K562 (cell line): Measurements from ENCODE around the gene TIAM1. TPM values are rescaled to one million over a fixed set of nuclear protein-coding genes. Genes with fewer than 3 reads are reported as not detected.

Experiments used
- ATAC-seq: fragments of 200-7000 bp; cut with Tn5 transposase; 3 replicates; pipeline ENCODE4 v1.9.1; 2020; ENCODE audit warnings: moderate library complexity
- BruUV-seq: library from RNA; stranded (reverse); fragments of 400-500 nt; replicated peaks from 2 replicates; lab custom pipeline; 2021; lab: Mats Ljungman, UMichigan
- CTCF ChIA-PET: fragments of 300-600 bp; formaldehyde crosslinking; extraction: SDS; loops from one replicate; lab custom pipeline; 2021; ENCODE audit warnings: low intra/inter-chr PET ratio; lab: Yijun Ruan, JAX
- POLR2A ChIA-PET: fragments of 300-600, 350-650 bp; sonication (Branson Sonifier 250); formaldehyde crosslinking; extraction: SDS; loops from one replicate; lab custom pipeline; 2021; ENCODE audit warnings: antibody characterized with exemption, inconsistent platforms; lab: Yijun Ruan, JAX
- DNase-seq, 4 experiments: peaks; one replicate each; pipeline versions ENCODE4 v3.0.0 to v3.0.0-alpha.2; 2011 to 2018; ENCODE audit warnings: low spot score in 3 of 4, mixed read lengths in 3 of 4; ENCODE audit errors: extremely low read depth in 1 of 4
- FAIRE-seq: peaks from 2 replicates; lab custom pipeline; 2011; peaks lifted over from hg19 to GRCh38; lab: Jason Lieb, UNC
- H2AFZ ChIP-seq: 2 replicates; pipeline ENCODE4 v1.6.0; 2011; ENCODE audit warnings: low read depth, low read length, control low read depth, inconsistent platforms
- H3K27ac ChIP-seq: fragments of 200-600 bp; 3 replicates; pipeline ENCODE4 v1.8.0; 2011; ENCODE audit warnings: low read depth, mild to moderate bottlenecking, control low read depth, inconsistent platforms, low read length, moderate library complexity, mixed read lengths; ENCODE audit errors: extremely low read depth
- H3K27me3 ChIP-seq, 2 experiments: fragments of 300-600 bp in 1 of 2; 2 replicates in 1 of 2; 3 replicates in 1 of 2; pipeline versions ENCODE4 v1.6.0 to v1.8.0; 2011; ENCODE audit warnings: inconsistent platforms in 2 of 2, low read length in 2 of 2, mild to moderate bottlenecking in 1 of 2, mixed read lengths in 1 of 2, moderate library complexity in 1 of 2; ENCODE audit not compliant: control insufficient read depth in 2 of 2, insufficient read depth in 2 of 2
- H3K36me3 ChIP-seq: fragments of 300-600 bp; 3 replicates; pipeline ENCODE4 v1.8.0; 2011; ENCODE audit warnings: mild to moderate bottlenecking, low read length, inconsistent platforms; ENCODE audit not compliant: control insufficient read depth, insufficient read depth
- H3K4me1 ChIP-seq, 2 experiments: fragments of 200-600 bp in 1 of 2; replicated peaks in 1 of 2; 2 replicates in 1 of 2; 3 replicates in 1 of 2; pipeline versions ENCODE4 v1.5.1 to v1.8.0; 2011; ENCODE audit warnings: inconsistent platforms in 2 of 2, low read length in 2 of 2, mild to moderate bottlenecking in 1 of 2, mixed read lengths in 1 of 2, moderate library complexity in 1 of 2; ENCODE audit not compliant: control insufficient read depth in 2 of 2, insufficient read depth in 2 of 2
- H3K4me2 ChIP-seq: 2 replicates; pipeline ENCODE4 v1.6.1; 2011; ENCODE audit warnings: low read length, control low read depth, inconsistent platforms, mixed read lengths; ENCODE audit not compliant: insufficient read depth
- H3K4me3 ChIP-seq: fragments of 200-600 bp; sonication (generic), shearing (Covaris generic); 2 replicates; pipeline ENCODE4 v1.5.1; 2016; ENCODE audit warnings: control low read depth, inconsistent platforms
- H3K79me2 ChIP-seq: fragments of 200-600 bp; 3 replicates; pipeline ENCODE4 v1.8.0; 2011; ENCODE audit warnings: low read length, inconsistent platforms; ENCODE audit not compliant: control insufficient read depth, insufficient read depth
- H3K9ac ChIP-seq, 2 experiments: 2 replicates each; pipeline versions ENCODE4 v1.6.0 to v1.6.1; 2011; ENCODE audit warnings: low read depth in 2 of 2, low read length in 2 of 2, control low read depth in 1 of 2, inconsistent platforms in 1 of 2, mild to moderate bottlenecking in 1 of 2, mixed read lengths in 1 of 2; ENCODE audit not compliant: insufficient read depth in 1 of 2
- H3K9me1 ChIP-seq: one replicate; pipeline ENCODE4 v1.6.0; 2011; ENCODE audit warnings: inconsistent platforms, mild to moderate bottlenecking, low read length, moderate library complexity; ENCODE audit not compliant: control insufficient read depth, insufficient read depth
- H3K9me3 ChIP-seq: replicated peaks from 2 replicates; pipeline ENCODE4 v1.5.1; 2011; ENCODE audit warnings: low read depth, low read length, inconsistent platforms; ENCODE audit not compliant: control insufficient read depth, insufficient read depth
- H4K20me1 ChIP-seq: replicated peaks from 2 replicates; pipeline ENCODE4 v1.6.1; 2011; ENCODE audit warnings: low read length, inconsistent platforms, mixed read lengths; ENCODE audit not compliant: control insufficient read depth, insufficient read depth
- CEBPG ChIP-seq, 3 experiments: fragments of 200-800 bp in 1 of 3; sonication (Bioruptor generic) in 1 of 3; sonication (generic) in 1 of 3; formaldehyde crosslinking in 1 of 3; IDR thresholded peaks in 2 of 3; conservative IDR thresholded peaks in 1 of 3; 2 replicates each; pipeline versions ENCODE4 v1.6.1 to v1.8.0; 2016 to 2022; ENCODE audit warnings: missing compliant biosample characterization in 2 of 3, missing genetic modification characterization in 2 of 3, mild to moderate bottlenecking in 1 of 3, missing genetic modification reagents in 1 of 3
- KDM5B ChIP-seq: fragments of 200-600 bp; sonication (generic); IDR thresholded peaks from 2 replicates; pipeline ENCODE4 v1.6.1; 2012; ENCODE audit warnings: low read depth, mild to moderate bottlenecking, moderate library complexity, low read length, control low read depth, inconsistent platforms; ENCODE audit not compliant: insufficient replicate concordance
- KLF6 ChIP-seq: fragments of 250-450 bp; sonication (Bioruptor Pico); IDR thresholded peaks from 2 replicates; pipeline ENCODE4 v1.4.0; 2020; ENCODE audit warnings: mild to moderate bottlenecking, moderate library complexity, borderline replicate concordance
- LCOR ChIP-seq: sonication (generic); formaldehyde crosslinking; IDR thresholded peaks from 2 replicates; pipeline ENCODE4 v1.8.0; 2022; ENCODE audit warnings: mild to moderate bottlenecking, missing genetic modification reagents
- MED1 ChIP-seq: sonication (generic); formaldehyde crosslinking; IDR thresholded peaks from 2 replicates; pipeline ENCODE4 v1.8.1; 2023; ENCODE audit warnings: missing genetic modification reagents, borderline replicate concordance
- NR4A1 ChIP-seq, 2 experiments: fragments of 250-450 bp in 1 of 2; fragments of 450-650 bp in 1 of 2; sonication (Bioruptor Pico) in 1 of 2; IDR thresholded peaks; 2 replicates each; pipeline versions ENCODE4 v1.4.0 to v1.6.1; 2016 to 2020; ENCODE audit warnings: mild to moderate bottlenecking in 2 of 2, missing compliant biosample characterization in 1 of 2, missing genetic modification characterization in 1 of 2, moderate library complexity in 1 of 2
- PRMT5 ChIP-seq: sonication (generic); formaldehyde crosslinking; IDR thresholded peaks from 2 replicates; pipeline ENCODE4 v1.5.0; 2020; ENCODE audit warnings: missing genetic modification reagents
- PTTG1 ChIP-seq: fragments of 450-650 bp; IDR thresholded peaks from 2 replicates; pipeline ENCODE4 v1.6.1; 2016; ENCODE audit warnings: low read depth, mild to moderate bottlenecking, missing genetic modification characterization, missing compliant biosample characterization
- RHOXF2B ChIP-seq: fragments of 250-450 bp; sonication (Bioruptor Pico); conservative IDR thresholded peaks from 2 replicates; pipeline ENCODE4 v1.5.1; 2021
- SIN3A ChIP-seq, 2 experiments: fragments of 150-350 bp in 1 of 2; IDR thresholded peaks; 2 replicates each; pipeline ENCODE4 v1.6.1; 2011 to 2016; ENCODE audit warnings: borderline replicate concordance in 2 of 2, low read depth in 2 of 2, low read length in 2 of 2, mild to moderate bottlenecking in 2 of 2, moderate library complexity in 2 of 2; ENCODE audit not compliant: control insufficient read depth in 1 of 2
- TRIM24 ChIP-seq, 2 experiments: fragments of 450-650 bp; IDR thresholded peaks; 2 replicates each; pipeline ENCODE4 v1.6.1; 2016
- ZNF551 ChIP-seq: fragments of 250-450 bp; sonication (Bioruptor Pico); IDR thresholded peaks from 2 replicates; pipeline ENCODE4 v1.5.0; 2021; ENCODE audit warnings: mild to moderate bottlenecking, moderate library complexity
- WGBS: fragments of 100-300 bp; shearing (Covaris generic); methylation state at CpG from one replicate; pipeline ENCODE4 v1.1.6; 2016; ENCODE audit warnings: low coverage, mixed read lengths; ENCODE audit not compliant: insufficient coverage; ENCODE audit errors: missing lambda C conversion rate; 5-methylcytosine and 5-hydroxymethylcytosine counted together
- in situ Hi-C: fragments of 300-500 bp; cut with MboI; formaldehyde crosslinking; loops from 4 replicates; pipeline ENCODE4 v1.15.0; 2018; ENCODE audit warnings: inconsistent platforms, mixed read lengths
- intact Hi-C: fragments of 100-400 bp; cut with micrococcal nuclease; formaldehyde crosslinking; loops from 2 replicates; pipeline ENCODE4 v1.14.2; 2022
- polyA plus RNA-seq, 8 experiments: library from polyadenylated mRNA; depleted of rRNA in 4 of 8; stranded (reverse) in 5 of 8; unstranded in 3 of 8; fragments of >200 nt; fragmentation: Nextera tagmentation in 2 of 8; fragmentation: Illumina TruSeq in 1 of 8; extraction: Ambion mirVana in 2 of 8; extraction: Trizol in 1 of 8; gene quantifications; 2 replicates each; pipeline versions ENCODE4 v1.2.1 to v1.2.3, GENCODE V29; 2011 to 2014; ENCODE audit warnings: inconsistent platforms in 1 of 8, missing spikeins in 1 of 8
- total RNA-seq, 7 experiments: library from RNA; depleted of rRNA in 6 of 7; stranded (reverse); fragments of >200 nt in 6 of 7; fragmentation: Illumina TruSeq in 2 of 7; extraction: Trizol in 2 of 7; gene quantifications; 2 replicates each; pipeline versions ENCODE4 v1.2.1 to v1.2.3, GENCODE V29; 2011 to 2021; ENCODE audit warnings: low replicate concordance in 1 of 7
- TF ChIP-seq, protein P1 (sequence below): sonication (generic); formaldehyde crosslinking; IDR thresholded peaks from 2 replicates; pipeline ENCODE4 v1.8.0; 2023; ENCODE audit warnings: mild to moderate bottlenecking, missing genetic modification reagents
- TF ChIP-seq, protein P2 (sequence below): IDR thresholded peaks from 3 replicates; pipeline ENCODE4 v1.6.1; 2011; ENCODE audit warnings: borderline replicate concordance, mild to moderate bottlenecking; ENCODE audit not compliant: insufficient read length, insufficient read depth
- TF ChIP-seq, protein P3 (sequence below): fragments of 450-650 bp; IDR thresholded peaks from 2 replicates; pipeline ENCODE4 v1.6.1; 2016; ENCODE audit warnings: mild to moderate bottlenecking
- TF ChIP-seq, protein P4 (sequence below): sonication (generic); formaldehyde crosslinking; IDR thresholded peaks from 2 replicates; pipeline ENCODE4 v1.9.0; 2022; ENCODE audit warnings: mild to moderate bottlenecking, missing genetic modification reagents

TIAM1 gene
- total and polyA plus RNA-seq, 9 of the 15 experiments (the other 6 are each of a cell fraction or from before 2014, with no cell fraction given) = 0.11 TPM; not detected in 8

DNA sequence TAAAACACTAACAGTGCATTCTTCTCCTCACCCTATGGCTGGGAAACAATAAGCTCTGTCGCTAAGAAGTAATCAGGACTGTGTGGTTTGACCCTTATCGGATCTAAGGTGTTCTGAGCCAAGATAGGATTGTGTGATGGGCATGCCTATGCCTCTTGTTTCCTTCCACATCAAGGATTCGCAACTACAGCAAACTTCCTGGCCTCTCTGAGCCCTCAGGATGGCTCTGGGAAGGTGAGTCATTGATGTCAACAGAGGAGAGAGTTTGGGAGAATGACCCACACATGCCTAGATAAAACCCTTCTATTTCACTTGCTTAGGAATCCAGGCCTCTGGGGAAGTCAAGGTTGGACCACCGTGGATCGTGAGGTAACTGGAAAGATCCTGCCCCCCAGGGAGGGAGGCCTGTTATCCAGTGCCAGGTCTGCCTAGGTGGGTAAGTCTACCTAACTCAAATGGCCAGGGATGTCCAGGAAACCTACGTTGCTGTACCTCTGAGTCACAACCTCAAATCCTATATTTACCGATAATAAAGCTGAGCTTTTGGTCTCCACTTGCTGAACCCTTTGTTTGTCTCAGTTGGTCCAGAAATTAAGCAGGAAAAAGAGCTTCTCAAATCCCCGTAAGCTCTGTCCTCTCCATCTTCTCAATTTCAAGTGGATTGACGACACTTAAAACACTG lies 27.4 kb downstream of the TIAM1 start:
- Histone ChIP-seq H2AFZ (no peak overlapping the region), H3K4me2 (no peak overlapping the region), H3K9me1 (no peaks in the 10 kb centered on the region), H3K27me3 (peaks cover 12 to 17% of the 10 kb centered on the region in 2 experiments; a peak in 4 of 5 replicates), H3K36me3 (no peaks in the 10 kb centered on the region), H3K27ac (no peak overlapping the region), H3K79me2 (no peaks in the 10 kb centered on the region), H3K9me3 (no peaks in the 10 kb centered on the region), H3K4me3 (no peak overlapping the region), H4K20me1 (no peaks in the 10 kb centered on the region), H3K9ac (no peak overlapping the region), H3K4me1 (no peaks in the 10 kb centered on the region)
- FAIRE-seq (no peak), DNase-seq (no peak), ATAC-seq (no peak)
- in situ Hi-C loops (no loop called here), intact Hi-C loops (no loop called here)
- 1% methylated on average over 9 of the region's 9 CpGs for WGBS
- POLR2A ChIA-PET = no interaction called here
- CTCF ChIA-PET = no interaction called here
- no TSS peak for BruUV-seq
- TF ChIP-seq PRMT5 (CRISPR knock-in tag) (no peak), MED1 (CRISPR knock-in tag) (no peak), LCOR (CRISPR knock-in tag) (no peak), CEBPG (CRISPR knock-in tag; IDR thresholded peaks at IDR 0.05) (no peak), CEBPG (tag; conservative IDR thresholded peaks at IDR 0.05 in 1 of 2, IDR thresholded peaks at IDR 0.05 in 1 of 2) (no peak), ZNF551 (CRISPR knock-in tag) (no peak), KDM5B (no peak), NR4A1 (CRISPR knock-in tag; IDR thresholded peaks at IDR 0.05) (no peak), NR4A1 (tag; IDR thresholded peaks at IDR 0.05) (no peak), KLF6 (CRISPR knock-in tag) (no peak), RHOXF2B (CRISPR knock-in tag) (no peak), TRIM24 (IDR thresholded peaks at IDR 0.05) (no peak), SIN3A (IDR thresholded peaks at IDR 0.05; ENCODE audit: borderline replicate concordance in 2 of 2, control insufficient read depth in 1 of 2, low read depth in 2 of 2, low read length in 2 of 2) (no peak), PTTG1 (tag) (no peak)
- TF ChIP-seq, protein P1, sequence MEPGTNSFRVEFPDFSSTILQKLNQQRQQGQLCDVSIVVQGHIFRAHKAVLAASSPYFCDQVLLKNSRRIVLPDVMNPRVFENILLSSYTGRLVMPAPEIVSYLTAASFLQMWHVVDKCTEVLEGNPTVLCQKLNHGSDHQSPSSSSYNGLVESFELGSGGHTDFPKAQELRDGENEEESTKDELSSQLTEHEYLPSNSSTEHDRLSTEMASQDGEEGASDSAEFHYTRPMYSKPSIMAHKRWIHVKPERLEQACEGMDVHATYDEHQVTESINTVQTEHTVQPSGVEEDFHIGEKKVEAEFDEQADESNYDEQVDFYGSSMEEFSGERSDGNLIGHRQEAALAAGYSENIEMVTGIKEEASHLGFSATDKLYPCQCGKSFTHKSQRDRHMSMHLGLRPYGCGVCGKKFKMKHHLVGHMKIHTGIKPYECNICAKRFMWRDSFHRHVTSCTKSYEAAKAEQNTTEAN = no peak
- TF ChIP-seq, protein P2, sequence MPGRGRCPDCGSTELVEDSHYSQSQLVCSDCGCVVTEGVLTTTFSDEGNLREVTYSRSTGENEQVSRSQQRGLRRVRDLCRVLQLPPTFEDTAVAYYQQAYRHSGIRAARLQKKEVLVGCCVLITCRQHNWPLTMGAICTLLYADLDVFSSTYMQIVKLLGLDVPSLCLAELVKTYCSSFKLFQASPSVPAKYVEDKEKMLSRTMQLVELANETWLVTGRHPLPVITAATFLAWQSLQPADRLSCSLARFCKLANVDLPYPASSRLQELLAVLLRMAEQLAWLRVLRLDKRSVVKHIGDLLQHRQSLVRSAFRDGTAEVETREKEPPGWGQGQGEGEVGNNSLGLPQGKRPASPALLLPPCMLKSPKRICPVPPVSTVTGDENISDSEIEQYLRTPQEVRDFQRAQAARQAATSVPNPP = no peak
- TF ChIP-seq, protein P3, sequence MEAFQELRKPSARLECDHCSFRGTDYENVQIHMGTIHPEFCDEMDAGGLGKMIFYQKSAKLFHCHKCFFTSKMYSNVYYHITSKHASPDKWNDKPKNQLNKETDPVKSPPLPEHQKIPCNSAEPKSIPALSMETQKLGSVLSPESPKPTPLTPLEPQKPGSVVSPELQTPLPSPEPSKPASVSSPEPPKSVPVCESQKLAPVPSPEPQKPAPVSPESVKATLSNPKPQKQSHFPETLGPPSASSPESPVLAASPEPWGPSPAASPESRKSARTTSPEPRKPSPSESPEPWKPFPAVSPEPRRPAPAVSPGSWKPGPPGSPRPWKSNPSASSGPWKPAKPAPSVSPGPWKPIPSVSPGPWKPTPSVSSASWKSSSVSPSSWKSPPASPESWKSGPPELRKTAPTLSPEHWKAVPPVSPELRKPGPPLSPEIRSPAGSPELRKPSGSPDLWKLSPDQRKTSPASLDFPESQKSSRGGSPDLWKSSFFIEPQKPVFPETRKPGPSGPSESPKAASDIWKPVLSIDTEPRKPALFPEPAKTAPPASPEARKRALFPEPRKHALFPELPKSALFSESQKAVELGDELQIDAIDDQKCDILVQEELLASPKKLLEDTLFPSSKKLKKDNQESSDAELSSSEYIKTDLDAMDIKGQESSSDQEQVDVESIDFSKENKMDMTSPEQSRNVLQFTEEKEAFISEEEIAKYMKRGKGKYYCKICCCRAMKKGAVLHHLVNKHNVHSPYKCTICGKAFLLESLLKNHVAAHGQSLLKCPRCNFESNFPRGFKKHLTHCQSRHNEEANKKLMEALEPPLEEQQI = no peak
- TF ChIP-seq, protein P4, sequence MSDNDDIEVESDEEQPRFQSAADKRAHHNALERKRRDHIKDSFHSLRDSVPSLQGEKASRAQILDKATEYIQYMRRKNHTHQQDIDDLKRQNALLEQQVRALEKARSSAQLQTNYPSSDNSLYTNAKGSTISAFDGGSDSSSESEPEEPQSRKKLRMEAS (CRISPR knock-in tag) = no peak
